Tibial artery (tissue), 4 donors: Measurements from ENCODE around the gene MFSD11.
A peak's percentile ranks its signal among the peaks of the same experiment; 100 is the strongest.
"Not testable (repeated sequence)": the region's sequence is repeated elsewhere in the genome, so short reads cannot be mapped to it uniquely, and the experiment has no call there.

Experiments used
- DNase-seq, 2 donors: peaks; one replicate each; pipeline ENCODE4 v3.0.0-alpha.2; 2019
- H3K27ac ChIP-seq, 2 donors: fragments of 200-600 bp; sonication (generic) in 1 of 2; 1 replicate in 1 of 2; 2 replicates in 1 of 2; pipeline ENCODE4 v1.5.1; 2018 to 2019; ENCODE audit warnings: mild to moderate bottlenecking in 1 of 2
- H3K27me3 ChIP-seq, 2 donors: fragments of 200-600 bp; sonication (generic) in 1 of 2; one replicate each; pipeline versions ENCODE4 v1.5.1 to v1.6.0; 2016 to 2019
- H3K36me3 ChIP-seq, 3 donors: fragments of 200-600 bp; sonication (generic) in 2 of 3; one replicate each; pipeline ENCODE4 v1.5.1; 2016 to 2019; ENCODE audit warnings: mild to moderate bottlenecking in 2 of 3
- H3K4me1 ChIP-seq, 4 donors: fragments of 200-600 bp; sonication (generic) in 2 of 4; 1 replicate in 3 of 4; 2 replicates in 1 of 4; pipeline ENCODE4 v1.5.1; 2016 to 2019
- H3K4me3 ChIP-seq, 2 donors: fragments of 200-600 bp; sonication (generic) in 1 of 2; 1 replicate in 1 of 2; 2 replicates in 1 of 2; pipeline ENCODE4 v1.5.1; 2018 to 2019; ENCODE audit warnings: mild to moderate bottlenecking in 2 of 2
- H3K9me3 ChIP-seq, 3 donors: fragments of 200-600 bp; sonication (generic) in 1 of 3; one replicate each; pipeline ENCODE4 v1.5.1; 2016 to 2019
- intact Hi-C: fragments of 100-400 bp; cut with DNase I; formaldehyde crosslinking; loops from one replicate; pipeline ENCODE4 v1.15.0; 2023; ENCODE audit warnings: low total_unique reads
- TF ChIP-seq, protein P1 (sequence below), 2 experiments: fragments of 200-600 bp in 1 of 2; fragments of 450-650 bp in 1 of 2; IDR thresholded peaks; one replicate each; pipeline ENCODE4 v1.5.1; 2017 to 2019; ENCODE audit warnings: antibody characterized with exemption in 2 of 2, mild to moderate bottlenecking in 1 of 2, moderate library complexity in 1 of 2

MFSD11 gene

DNA sequence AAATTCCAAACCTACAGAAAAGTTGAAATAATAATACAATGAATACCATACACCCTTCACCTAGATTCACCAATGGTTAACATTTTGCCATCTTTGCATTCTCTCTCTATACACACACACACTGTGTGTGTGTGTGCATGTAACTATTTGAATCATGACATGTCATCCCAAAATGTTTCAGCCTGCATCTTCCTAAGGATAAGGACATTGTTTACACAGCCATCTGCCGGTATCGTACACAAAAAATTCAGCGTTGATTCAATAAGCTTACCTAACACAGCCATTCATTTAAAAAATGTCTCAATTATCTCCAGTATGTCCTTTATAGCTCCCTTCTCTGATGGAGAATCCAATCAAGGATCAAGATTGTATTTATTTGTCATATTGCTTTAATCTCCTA, 31.1 kb upstream of the MFSD11 start:
- TF ChIP-seq, protein P1, sequence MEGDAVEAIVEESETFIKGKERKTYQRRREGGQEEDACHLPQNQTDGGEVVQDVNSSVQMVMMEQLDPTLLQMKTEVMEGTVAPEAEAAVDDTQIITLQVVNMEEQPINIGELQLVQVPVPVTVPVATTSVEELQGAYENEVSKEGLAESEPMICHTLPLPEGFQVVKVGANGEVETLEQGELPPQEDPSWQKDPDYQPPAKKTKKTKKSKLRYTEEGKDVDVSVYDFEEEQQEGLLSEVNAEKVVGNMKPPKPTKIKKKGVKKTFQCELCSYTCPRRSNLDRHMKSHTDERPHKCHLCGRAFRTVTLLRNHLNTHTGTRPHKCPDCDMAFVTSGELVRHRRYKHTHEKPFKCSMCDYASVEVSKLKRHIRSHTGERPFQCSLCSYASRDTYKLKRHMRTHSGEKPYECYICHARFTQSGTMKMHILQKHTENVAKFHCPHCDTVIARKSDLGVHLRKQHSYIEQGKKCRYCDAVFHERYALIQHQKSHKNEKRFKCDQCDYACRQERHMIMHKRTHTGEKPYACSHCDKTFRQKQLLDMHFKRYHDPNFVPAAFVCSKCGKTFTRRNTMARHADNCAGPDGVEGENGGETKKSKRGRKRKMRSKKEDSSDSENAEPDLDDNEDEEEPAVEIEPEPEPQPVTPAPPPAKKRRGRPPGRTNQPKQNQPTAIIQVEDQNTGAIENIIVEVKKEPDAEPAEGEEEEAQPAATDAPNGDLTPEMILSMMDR (IDR thresholded peaks at IDR 0.05): no peak
- no peak for DNase-seq
- Histone ChIP-seq H3K4me3 (no peak overlapping the region), H3K36me3 (no peaks in the 10 kb centered on the region), H3K9me3 (no peaks in the 10 kb centered on the region), H3K27me3 (no peaks in the 10 kb centered on the region), H3K27ac (peak overlapping the region; percentile 96 to 98), H3K4me1 (peaks cover 12 to 66% (median 36%) of the 10 kb centered on the region in 4 donors)
- intact Hi-C loops: no loop called here

DNA sequence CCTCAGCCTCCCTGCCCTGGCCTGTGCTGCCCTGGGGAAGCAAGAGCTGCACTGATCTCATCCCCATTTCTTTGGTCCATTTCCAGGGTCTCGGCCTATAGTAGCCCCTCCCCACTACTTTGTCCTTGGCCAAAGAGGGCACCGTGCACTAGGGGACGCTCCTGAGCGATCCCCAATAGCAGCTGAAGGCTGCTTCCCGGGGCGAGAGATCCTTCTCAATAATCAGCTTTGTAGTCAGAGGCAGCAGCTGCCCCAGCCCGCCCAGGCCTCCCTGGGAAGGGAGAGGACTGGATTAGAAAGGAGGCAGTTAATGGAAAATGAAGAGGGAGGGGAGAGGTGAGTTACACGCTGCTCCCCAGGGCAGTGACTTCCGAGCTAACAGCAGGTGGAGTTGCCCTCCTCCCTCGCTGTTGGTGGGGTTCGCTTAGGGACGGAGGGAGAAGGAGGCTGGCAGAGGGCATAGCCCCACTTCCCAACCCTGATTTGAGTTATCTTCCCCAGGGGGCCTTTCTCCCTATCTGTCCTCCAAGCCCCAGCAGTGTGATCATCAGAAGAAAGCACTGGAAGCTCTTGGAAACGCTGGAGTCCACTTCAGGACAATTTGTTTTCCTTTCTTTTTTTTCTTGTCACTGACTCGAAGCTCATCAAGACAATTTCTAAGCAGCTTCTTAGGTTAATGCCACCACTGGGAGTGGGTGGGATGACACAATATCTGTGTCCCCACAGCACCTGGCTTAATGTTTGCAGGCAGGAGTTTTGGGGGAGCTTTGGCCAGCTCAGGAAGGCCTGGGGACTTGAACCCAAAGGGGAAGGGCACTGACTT, 29.7 kb upstream of the MFSD11 start:
- peaks cover 0 to 6% (median 6%) of the 10 kb centered on the region in 3 donors for H3K36me3 ChIP-seq
- peak overlapping the region; percentile 96 to 98 for H3K27ac ChIP-seq
- H3K4me1 ChIP-seq: peaks cover 12 to 56% (median 36%) of the 10 kb centered on the region in 4 donors
- DNase-seq: no peak
- H3K27me3 ChIP-seq: no peaks in the 10 kb centered on the region
- peak overlapping the region; percentile 95 to 97 for H3K4me3 ChIP-seq
- no peaks in the 10 kb centered on the region for H3K9me3 ChIP-seq
- TF ChIP-seq, protein P1 (IDR thresholded peaks at IDR 0.05): peak in 1 of 2 experiments; percentile 22
- intact Hi-C loops: no loop called here

DNA sequence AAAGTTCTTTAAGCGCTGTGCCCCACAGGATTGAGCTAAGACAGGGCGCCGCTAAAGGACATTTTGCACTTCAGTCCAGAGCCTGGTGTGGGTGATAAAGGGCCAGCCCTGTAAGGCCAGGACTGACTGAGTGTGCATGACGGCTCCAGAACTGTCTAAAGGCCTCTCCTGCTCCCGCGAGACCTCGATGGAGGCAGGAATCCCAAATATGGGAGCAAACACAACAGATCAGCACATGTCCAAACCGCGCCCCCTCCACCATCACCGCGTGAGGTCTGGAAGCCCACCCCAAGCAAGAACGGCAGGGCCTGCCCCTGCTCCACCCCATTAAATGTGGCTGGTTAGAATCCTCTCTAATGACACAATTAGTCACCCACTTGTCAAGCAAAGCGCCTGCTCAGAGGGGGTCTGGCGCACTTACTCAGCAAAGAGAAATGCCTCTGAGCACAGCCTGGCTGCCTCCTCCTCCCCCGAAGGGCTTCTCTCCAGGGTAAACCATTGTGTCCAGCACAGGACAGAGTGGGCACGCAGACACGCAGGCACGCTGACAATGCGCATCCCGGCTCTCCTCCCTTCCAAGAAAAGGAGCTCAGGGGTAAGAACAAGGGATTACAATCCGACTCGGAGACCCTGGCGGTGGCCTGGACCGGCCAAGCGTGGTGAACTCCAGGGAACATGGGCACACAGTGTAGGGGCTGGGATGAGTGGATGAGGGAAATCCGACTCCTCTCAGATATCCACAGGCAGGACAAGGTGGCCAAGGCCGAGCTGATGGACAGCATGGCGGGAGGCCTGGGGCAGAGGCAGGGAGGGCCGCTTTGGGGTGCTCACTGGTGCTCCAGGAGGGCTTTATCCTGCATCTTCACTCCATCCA, 28.6 kb upstream of the MFSD11 start:
- intact Hi-C loops: no loop called here
- peak overlapping the region; percentile 96 to 98 for H3K27ac ChIP-seq
- peak overlapping the region; percentile 95 to 97 for H3K4me3 ChIP-seq
- TF ChIP-seq, protein P1 (IDR thresholded peaks at IDR 0.05): no peak
- peak; percentile 96 to 98 for DNase-seq
- H3K4me1 ChIP-seq: peaks cover 12 to 53% (median 34%) of the 10 kb centered on the region in 4 donors
- H3K9me3 ChIP-seq: no peaks in the 10 kb centered on the region
- no peaks in the 10 kb centered on the region for H3K27me3 ChIP-seq
- peaks cover 0 to 17% (median 17%) of the 10 kb centered on the region in 3 donors for H3K36me3 ChIP-seq

DNA sequence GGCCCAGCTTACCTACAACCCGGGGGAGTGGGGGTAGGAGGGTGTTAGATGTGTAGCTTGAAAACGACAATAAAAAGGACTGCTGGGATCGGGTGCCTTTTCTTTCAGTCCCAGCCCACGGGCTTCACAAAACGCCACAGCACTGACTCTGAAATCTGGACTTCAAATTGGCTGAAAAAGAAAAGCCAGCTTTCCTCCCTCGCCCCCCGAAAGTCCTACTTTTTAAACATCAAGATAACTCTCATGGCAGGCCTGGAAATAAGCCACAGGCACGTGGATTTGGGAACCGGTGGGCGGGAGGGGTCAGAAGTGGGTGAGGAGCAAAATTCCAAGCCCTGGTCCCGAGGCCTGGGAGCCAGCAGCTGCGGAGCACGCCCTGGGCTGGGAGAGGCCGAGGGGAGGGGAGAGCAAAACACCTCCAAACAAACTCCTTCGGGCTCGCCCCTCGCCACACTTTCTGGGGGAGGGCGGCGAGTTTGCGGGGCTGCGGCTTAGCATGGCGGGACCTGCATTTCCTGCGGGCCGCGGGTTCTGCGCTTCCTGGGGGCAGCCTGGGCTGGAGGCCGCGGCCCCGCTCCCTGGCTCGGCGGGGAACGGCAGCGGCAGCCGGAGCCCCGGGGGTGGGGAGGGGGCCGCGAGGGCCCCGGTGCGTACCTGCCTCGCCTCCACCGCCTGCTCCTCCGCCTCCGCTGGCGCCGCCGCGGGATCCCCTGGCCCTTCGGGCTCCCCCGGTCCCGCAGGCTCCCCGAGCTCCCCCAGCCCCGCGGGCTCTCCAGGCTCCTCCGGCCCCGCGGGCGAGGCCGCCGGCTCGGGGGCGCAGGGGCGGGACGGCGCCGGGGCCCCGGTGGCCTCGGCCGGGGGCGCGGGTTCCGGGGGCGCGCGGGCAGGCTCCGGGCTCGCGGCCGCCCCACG, 27.7 kb upstream of the MFSD11 start:
- Histone ChIP-seq H3K36me3 (peaks cover 0 to 24% (median 20%) of the 10 kb centered on the region in 3 donors), H3K4me3 (peak overlapping the region; percentile 95 to 97), H3K27ac (peak overlapping the region; percentile 96 to 98), H3K4me1 (peaks cover 12 to 48% (median 35%) of the 10 kb centered on the region in 4 donors)
- H3K9me3 ChIP-seq, H3K27me3 ChIP-seq: not testable (repeated sequence)
- intact Hi-C loops: loop anchor here (10.0 kb wide), 3 partner anchors 85 to 185 kb away; no protein-coding TSS in a partner anchor
- DNase-seq: peak in 1 of 2 donors; percentile 65

DNA sequence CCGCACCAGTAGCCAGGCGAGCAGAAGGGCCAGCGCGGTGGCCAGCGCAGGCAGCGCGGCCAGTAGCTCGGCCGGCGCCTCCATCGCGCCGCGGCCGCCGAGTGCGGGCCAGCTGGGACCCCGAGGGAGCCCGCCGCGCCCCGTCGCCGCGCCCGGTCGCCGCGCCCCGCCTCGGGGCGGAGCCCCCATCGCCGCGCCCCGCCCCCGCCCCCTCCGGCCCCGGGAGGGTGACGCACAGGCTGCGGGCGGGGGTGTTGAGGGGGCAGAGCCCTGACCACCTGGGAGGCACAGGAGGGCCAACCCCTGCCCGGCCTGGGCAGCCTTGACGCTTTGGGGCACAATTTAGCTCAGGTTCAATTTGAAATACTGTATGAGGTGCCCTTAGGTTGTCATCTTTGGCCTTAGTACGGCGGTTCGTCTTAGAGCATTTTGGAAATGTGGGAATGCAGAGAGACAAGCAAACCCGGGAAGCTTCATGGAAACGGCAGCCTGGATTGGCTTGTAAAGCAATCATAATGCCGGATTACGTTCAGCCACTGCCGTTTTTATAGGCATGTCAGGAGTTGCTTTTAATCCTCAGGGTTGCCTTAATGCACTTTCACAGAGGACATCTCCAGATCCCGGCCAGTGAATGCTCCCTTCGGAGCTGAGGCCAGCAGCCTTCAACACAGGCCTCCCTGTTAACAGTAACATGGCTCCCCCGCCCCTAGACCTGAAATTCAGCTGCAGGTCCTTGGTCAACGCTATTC, 26.9 kb upstream of the MFSD11 start, which contains the start of gene MXRA7:
Gene MXRA7 (minus strand): TSS at position 103 of the 749 bp plus-strand sequence. CDS start 19 bp downstream, at position 84.
- TF ChIP-seq, protein P1 (IDR thresholded peaks at IDR 0.05): no peak
- intact Hi-C loops: loop anchor here (10.0 kb wide), 3 partner anchors 86 to 186 kb away; no protein-coding TSS in a partner anchor
- H3K9me3 ChIP-seq: no peaks in the 10 kb centered on the region
- H3K4me1 ChIP-seq: peaks cover 12 to 47% (median 38%) of the 10 kb centered on the region in 4 donors
- H3K27ac ChIP-seq: peak within 1 kb of the TSS; percentile 96 to 98
- DNase-seq: peak; percentile 66 to 91
- H3K27me3 ChIP-seq: no peaks in the 10 kb centered on the region
- H3K4me3 ChIP-seq: peak within 1 kb of the TSS; percentile 95 to 97
- H3K36me3 ChIP-seq: peaks cover 2 to 32% (median 28%) of the 10 kb centered on the region in 3 donors

DNA sequence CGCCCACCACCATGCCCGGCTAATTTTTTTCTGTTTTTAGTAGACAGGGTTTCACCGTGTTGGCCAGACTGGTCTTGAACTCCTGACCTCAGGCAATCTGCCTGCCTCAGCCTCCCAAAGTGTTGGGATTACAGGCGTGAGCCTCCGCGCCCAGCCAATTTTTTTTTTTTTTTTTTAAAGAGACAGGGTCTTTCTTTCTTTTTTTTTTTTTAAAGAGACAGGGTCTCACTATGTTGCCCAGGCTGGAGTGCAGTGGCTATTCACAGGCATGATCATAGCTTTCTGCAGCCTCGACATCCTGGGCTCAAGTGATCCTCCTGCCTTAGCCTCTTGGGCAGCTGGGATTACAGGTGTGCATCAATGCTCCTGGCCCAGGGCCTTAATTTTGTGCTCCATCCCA, 25.6 kb upstream of the MFSD11 start:
- peak overlapping the region; percentile 78 to 82 for H3K27ac ChIP-seq
- H3K27me3 ChIP-seq, H3K4me3 ChIP-seq, H3K9me3 ChIP-seq: not testable (repeated sequence)
- peaks cover 12 to 53% (median 33%) of the 10 kb centered on the region in 4 donors for H3K4me1 ChIP-seq
- peak in 1 of 2 donors; percentile 54 for DNase-seq
- H3K36me3 ChIP-seq: peaks cover 11 to 45% (median 40%) of the 10 kb centered on the region in 3 donors
- intact Hi-C loops: loop anchor here (10.0 kb wide), 3 partner anchors 88 to 188 kb away; no protein-coding TSS in a partner anchor
